Measurements from ENCODE around the gene GUCA1A.
"Not testable (repeated sequence)": the region's sequence is repeated elsewhere in the genome, so short reads cannot be mapped to it uniquely, and the experiment has no call there.

The GUCA1A gene

GRCh38 chr6:42179945-42180313, 6.8 kb downstream of the GUCA1A start:
- H3K4me3 ChIP-seq (ENCODE audit: low read depth in 1 of 2, low read length in 2 of 2): no peak overlapping the region
- no peak overlapping the region for H3K27ac ChIP-seq (ENCODE audit: low read length)
- H3K36me3 ChIP-seq (ENCODE audit: control insufficient read depth in 1 of 2, insufficient read depth in 2 of 2, low read length in 2 of 2): no peaks in the 10 kb centered on the region
- H3K9me3 ChIP-seq (ENCODE audit: control insufficient read depth in 1 of 2, low read length in 2 of 2): no peaks in the 10 kb centered on the region
- peaks cover 0 to 6% of the 10 kb centered on the region in 2 donors for H3K4me1 ChIP-seq (ENCODE audit: control insufficient read depth in 1 of 2, insufficient read depth in 2 of 2, low read length in 2 of 2)
- H3K27me3 ChIP-seq (ENCODE audit: low read depth, low read length): no peaks in the 10 kb centered on the region

- H3K36me3 ChIP-seq (ENCODE audit: control insufficient read depth in 1 of 2, insufficient read depth in 2 of 2, low read length in 2 of 2): no peaks in the 10 kb centered on the region
- no peak overlapping the region for H3K27ac ChIP-seq (ENCODE audit: low read length)
- H3K27me3 ChIP-seq (ENCODE audit: low read depth, low read length): no peaks in the 10 kb centered on the region
- peaks cover 0 to 6% of the 10 kb centered on the region in 2 donors for H3K4me1 ChIP-seq (ENCODE audit: control insufficient read depth in 1 of 2, insufficient read depth in 2 of 2, low read length in 2 of 2)
- H3K4me3 ChIP-seq (ENCODE audit: low read depth in 1 of 2, low read length in 2 of 2): no peak overlapping the region
- no peaks in the 10 kb centered on the region for H3K9me3 ChIP-seq (ENCODE audit: control insufficient read depth in 1 of 2, low read length in 2 of 2)
Observed at GRCh38 chr6:42182101-42182500, 8.9 kb downstream of the GUCA1A start.

DNA sequence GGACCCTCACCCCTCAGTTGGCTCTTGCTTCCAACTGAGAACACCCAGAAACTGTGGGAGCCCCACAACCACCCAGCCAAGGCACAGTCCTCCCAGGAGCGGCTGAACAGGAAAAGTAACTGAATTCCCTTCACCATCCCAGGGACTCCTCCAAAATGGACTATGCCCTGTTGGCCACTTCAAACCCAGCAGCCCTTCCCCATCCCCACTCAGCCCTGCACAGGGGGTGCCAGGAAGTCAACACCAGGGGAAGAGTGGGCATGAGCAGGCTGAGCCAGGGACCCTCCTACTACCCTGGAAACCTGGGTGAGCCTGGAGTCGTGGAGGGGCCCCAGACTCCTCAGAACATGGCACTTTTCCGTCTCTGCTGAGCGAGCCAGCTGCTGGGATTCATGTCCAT, 11.3 kb downstream of the GUCA1A start:
- no peaks in the 10 kb centered on the region for H3K36me3 ChIP-seq (ENCODE audit: control insufficient read depth in 1 of 2, insufficient read depth in 2 of 2, low read length in 2 of 2)
- no peak overlapping the region for H3K4me3 ChIP-seq (ENCODE audit: low read depth in 1 of 2, low read length in 2 of 2)
- H3K4me1 ChIP-seq (ENCODE audit: control insufficient read depth in 1 of 2, insufficient read depth in 2 of 2, low read length in 2 of 2): no peaks in the 10 kb centered on the region
- H3K9me3 ChIP-seq (ENCODE audit: control insufficient read depth in 1 of 2, low read length in 2 of 2): no peaks in the 10 kb centered on the region
- no peak overlapping the region for H3K27ac ChIP-seq (ENCODE audit: low read length)
- no peaks in the 10 kb centered on the region for H3K27me3 ChIP-seq (ENCODE audit: low read depth, low read length)

DNA sequence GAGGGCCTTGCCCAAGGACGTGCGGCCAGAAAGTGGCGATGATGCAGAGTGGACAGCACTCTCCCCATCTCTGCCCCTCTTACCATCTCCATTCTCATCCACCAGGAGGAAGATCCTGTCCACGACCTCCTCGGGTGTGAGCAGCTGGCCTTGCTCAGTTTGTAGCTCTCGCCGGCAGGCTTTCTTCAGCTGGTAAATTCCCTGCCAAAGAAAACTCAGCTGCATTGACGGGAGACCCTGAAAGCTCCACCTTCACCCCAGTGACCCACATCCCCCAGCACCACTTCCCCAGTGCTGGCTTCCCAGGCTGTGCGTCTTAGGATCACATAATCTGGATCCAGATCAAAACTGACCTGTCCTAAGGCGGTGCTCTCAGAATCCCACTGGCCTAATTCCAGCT, 12.4 kb downstream of the GUCA1A start:
- Histone ChIP-seq H3K4me1 (ENCODE audit: control insufficient read depth in 1 of 2, insufficient read depth in 2 of 2, low read length in 2 of 2) (no peaks in the 10 kb centered on the region), H3K4me3 (ENCODE audit: low read depth in 1 of 2, low read length in 2 of 2) (no peak overlapping the region), H3K27ac (ENCODE audit: low read length) (no peak overlapping the region)

GRCh38 chr6:42188406-42188805, 15.2 kb downstream of the GUCA1A start:
- H3K27me3 ChIP-seq (ENCODE audit: low read depth, low read length): no peaks in the 10 kb centered on the region
- no peak overlapping the region for H3K27ac ChIP-seq (ENCODE audit: low read length)
- H3K36me3 ChIP-seq (ENCODE audit: control insufficient read depth in 1 of 2, insufficient read depth in 2 of 2, low read length in 2 of 2): no peaks in the 10 kb centered on the region
- H3K9me3 ChIP-seq (ENCODE audit: control insufficient read depth in 1 of 2, low read length in 2 of 2): no peaks in the 10 kb centered on the region
- no peak overlapping the region for H3K4me3 ChIP-seq (ENCODE audit: low read depth in 1 of 2, low read length in 2 of 2)
- H3K4me1 ChIP-seq (ENCODE audit: control insufficient read depth in 1 of 2, insufficient read depth in 2 of 2, low read length in 2 of 2): no peaks in the 10 kb centered on the region

More for the DNA sequence above, 12.4 kb downstream of the GUCA1A start:
- Histone ChIP-seq H3K36me3 (ENCODE audit: control insufficient read depth in 1 of 2, insufficient read depth in 2 of 2, low read length in 2 of 2) (no peaks in the 10 kb centered on the region), H3K9me3 (ENCODE audit: control insufficient read depth in 1 of 2, low read length in 2 of 2) (no peaks in the 10 kb centered on the region), H3K27me3 (ENCODE audit: low read depth, low read length) (no peaks in the 10 kb centered on the region)

DNA sequence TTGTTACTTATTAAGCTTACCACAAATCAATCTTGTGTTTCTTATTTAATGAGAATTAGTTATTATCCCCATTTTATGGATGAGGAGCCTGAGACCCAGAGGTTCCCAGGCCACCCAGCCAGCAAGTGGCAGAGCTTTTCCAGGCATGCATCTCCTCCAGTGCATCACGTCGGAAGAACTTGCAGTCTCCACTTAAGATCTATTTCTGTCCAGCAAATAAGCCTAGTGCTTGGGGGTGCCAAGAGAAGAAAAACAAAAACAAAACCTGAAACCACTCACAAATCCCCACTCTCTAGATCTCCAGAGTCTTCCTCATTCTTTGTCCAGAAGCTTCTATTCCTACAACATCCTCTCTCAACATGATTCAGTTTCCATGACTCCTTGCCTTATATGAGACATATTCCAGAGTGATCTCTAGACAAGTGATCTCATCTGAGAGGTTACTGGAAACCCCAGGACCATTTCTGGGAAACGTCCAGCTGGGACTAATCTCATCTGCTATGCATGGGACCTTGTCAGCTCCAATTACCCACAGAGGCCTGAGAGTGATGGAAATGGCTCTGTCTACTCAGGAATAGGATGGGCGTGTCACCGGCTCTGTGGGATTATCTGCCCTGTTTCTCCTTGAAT, 17.5 kb downstream of the GUCA1A start:
- Histone ChIP-seq H3K4me3 (ENCODE audit: low read depth in 1 of 2, low read length in 2 of 2) (no peak overlapping the region), H3K9me3 (ENCODE audit: control insufficient read depth in 1 of 2, low read length in 2 of 2) (no peaks in the 10 kb centered on the region), H3K27ac (ENCODE audit: low read length) (no peak overlapping the region), H3K4me1 (ENCODE audit: control insufficient read depth in 1 of 2, insufficient read depth in 2 of 2, low read length in 2 of 2) (no peaks in the 10 kb centered on the region), H3K36me3 (ENCODE audit: control insufficient read depth in 1 of 2, insufficient read depth in 2 of 2, low read length in 2 of 2) (no peaks in the 10 kb centered on the region), H3K27me3 (ENCODE audit: low read depth, low read length) (no peaks in the 10 kb centered on the region)

DNA sequence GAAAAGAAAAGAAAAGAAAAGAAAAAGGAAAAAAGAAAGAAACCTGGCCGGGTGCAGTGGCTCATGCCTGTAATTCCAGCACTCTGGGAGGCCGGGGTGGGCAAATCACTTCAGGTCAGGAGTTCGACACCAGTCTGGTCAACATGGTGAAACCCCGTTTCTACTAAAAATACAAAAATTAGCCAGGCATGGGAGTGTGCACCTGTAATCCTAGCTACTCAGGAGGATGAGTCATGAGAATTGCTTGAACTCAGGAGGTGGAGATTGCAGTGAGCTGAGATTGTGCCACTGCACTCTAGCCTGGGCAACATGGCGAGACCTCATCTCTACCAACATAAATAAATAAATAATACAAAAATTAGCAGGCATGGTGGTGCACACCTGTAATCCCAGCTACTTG, 19.2 kb downstream of the GUCA1A start:
- not testable (repeated sequence) for H3K9me3 ChIP-seq (ENCODE audit: control insufficient read depth in 1 of 2, low read length in 2 of 2); H3K27me3 ChIP-seq (ENCODE audit: low read depth, low read length); H3K4me3 ChIP-seq (ENCODE audit: low read depth in 1 of 2, low read length in 2 of 2); H3K27ac ChIP-seq (ENCODE audit: low read length); H3K4me1 ChIP-seq (ENCODE audit: control insufficient read depth in 1 of 2, insufficient read depth in 2 of 2, low read length in 2 of 2); H3K36me3 ChIP-seq (ENCODE audit: control insufficient read depth in 1 of 2, insufficient read depth in 2 of 2, low read length in 2 of 2)

- H3K4me1 ChIP-seq (ENCODE audit: control insufficient read depth in 1 of 2, insufficient read depth in 2 of 2, low read length in 2 of 2): no peaks in the 10 kb centered on the region
- no peak overlapping the region for H3K4me3 ChIP-seq (ENCODE audit: low read depth in 1 of 2, low read length in 2 of 2)
- no peak overlapping the region for H3K27ac ChIP-seq (ENCODE audit: low read length)
- H3K36me3 ChIP-seq (ENCODE audit: control insufficient read depth in 1 of 2, insufficient read depth in 2 of 2, low read length in 2 of 2): no peaks in the 10 kb centered on the region
- no peaks in the 10 kb centered on the region for H3K9me3 ChIP-seq (ENCODE audit: control insufficient read depth in 1 of 2, low read length in 2 of 2)
- H3K27me3 ChIP-seq (ENCODE audit: low read depth, low read length): no peaks in the 10 kb centered on the region
Observed at GRCh38 chr6:42193491-42193894, 20.3 kb downstream of the GUCA1A start.

- H3K27ac ChIP-seq (ENCODE audit: low read length): no peak overlapping the region
- H3K36me3 ChIP-seq (ENCODE audit: control insufficient read depth in 1 of 2, insufficient read depth in 2 of 2, low read length in 2 of 2): no peaks in the 10 kb centered on the region
- no peaks in the 10 kb centered on the region for H3K9me3 ChIP-seq (ENCODE audit: control insufficient read depth in 1 of 2, low read length in 2 of 2)
- no peaks in the 10 kb centered on the region for H3K27me3 ChIP-seq (ENCODE audit: low read depth, low read length)
- no peak overlapping the region for H3K4me3 ChIP-seq (ENCODE audit: low read depth in 1 of 2, low read length in 2 of 2)
- H3K4me1 ChIP-seq (ENCODE audit: control insufficient read depth in 1 of 2, insufficient read depth in 2 of 2, low read length in 2 of 2): no peaks in the 10 kb centered on the region
Observed at GRCh38 chr6:42194056-42194455, 20.9 kb downstream of the GUCA1A start.

- peaks cover 0 to 5% of the 10 kb centered on the region in 2 donors for H3K4me1 ChIP-seq (ENCODE audit: control insufficient read depth in 1 of 2, insufficient read depth in 2 of 2, low read length in 2 of 2)
- no peak overlapping the region for H3K4me3 ChIP-seq (ENCODE audit: low read depth in 1 of 2, low read length in 2 of 2)
- H3K9me3 ChIP-seq (ENCODE audit: control insufficient read depth in 1 of 2, low read length in 2 of 2): no peaks in the 10 kb centered on the region
- no peak overlapping the region for H3K27ac ChIP-seq (ENCODE audit: low read length)
- H3K36me3 ChIP-seq (ENCODE audit: control insufficient read depth in 1 of 2, insufficient read depth in 2 of 2, low read length in 2 of 2): no peaks in the 10 kb centered on the region
- no peaks in the 10 kb centered on the region for H3K27me3 ChIP-seq (ENCODE audit: low read depth, low read length)
Observed at GRCh38 chr6:42195415-42195814, 22.3 kb downstream of the GUCA1A start.

- H3K27ac ChIP-seq (ENCODE audit: low read length): no peak overlapping the region
- H3K4me1 ChIP-seq (ENCODE audit: control insufficient read depth in 1 of 2, insufficient read depth in 2 of 2, low read length in 2 of 2): peaks cover 0 to 10% of the 10 kb centered on the region in 2 donors
- peaks cover 0 to 3% of the 10 kb centered on the region in 2 donors for H3K36me3 ChIP-seq (ENCODE audit: control insufficient read depth in 1 of 2, insufficient read depth in 2 of 2, low read length in 2 of 2)
- no peaks in the 10 kb centered on the region for H3K9me3 ChIP-seq (ENCODE audit: control insufficient read depth in 1 of 2, low read length in 2 of 2)
- no peaks in the 10 kb centered on the region for H3K27me3 ChIP-seq (ENCODE audit: low read depth, low read length)
- no peak overlapping the region for H3K4me3 ChIP-seq (ENCODE audit: low read depth in 1 of 2, low read length in 2 of 2)
Observed at GRCh38 chr6:42197555-42198362, 24.6 kb downstream of the GUCA1A start.
